ENCODE measurements around the gene ICA1.
"Not testable (repeated sequence)": the region's sequence is repeated elsewhere in the genome, so short reads cannot be mapped to it uniquely, and the experiment has no call there.

Gene ICA1

DNA sequence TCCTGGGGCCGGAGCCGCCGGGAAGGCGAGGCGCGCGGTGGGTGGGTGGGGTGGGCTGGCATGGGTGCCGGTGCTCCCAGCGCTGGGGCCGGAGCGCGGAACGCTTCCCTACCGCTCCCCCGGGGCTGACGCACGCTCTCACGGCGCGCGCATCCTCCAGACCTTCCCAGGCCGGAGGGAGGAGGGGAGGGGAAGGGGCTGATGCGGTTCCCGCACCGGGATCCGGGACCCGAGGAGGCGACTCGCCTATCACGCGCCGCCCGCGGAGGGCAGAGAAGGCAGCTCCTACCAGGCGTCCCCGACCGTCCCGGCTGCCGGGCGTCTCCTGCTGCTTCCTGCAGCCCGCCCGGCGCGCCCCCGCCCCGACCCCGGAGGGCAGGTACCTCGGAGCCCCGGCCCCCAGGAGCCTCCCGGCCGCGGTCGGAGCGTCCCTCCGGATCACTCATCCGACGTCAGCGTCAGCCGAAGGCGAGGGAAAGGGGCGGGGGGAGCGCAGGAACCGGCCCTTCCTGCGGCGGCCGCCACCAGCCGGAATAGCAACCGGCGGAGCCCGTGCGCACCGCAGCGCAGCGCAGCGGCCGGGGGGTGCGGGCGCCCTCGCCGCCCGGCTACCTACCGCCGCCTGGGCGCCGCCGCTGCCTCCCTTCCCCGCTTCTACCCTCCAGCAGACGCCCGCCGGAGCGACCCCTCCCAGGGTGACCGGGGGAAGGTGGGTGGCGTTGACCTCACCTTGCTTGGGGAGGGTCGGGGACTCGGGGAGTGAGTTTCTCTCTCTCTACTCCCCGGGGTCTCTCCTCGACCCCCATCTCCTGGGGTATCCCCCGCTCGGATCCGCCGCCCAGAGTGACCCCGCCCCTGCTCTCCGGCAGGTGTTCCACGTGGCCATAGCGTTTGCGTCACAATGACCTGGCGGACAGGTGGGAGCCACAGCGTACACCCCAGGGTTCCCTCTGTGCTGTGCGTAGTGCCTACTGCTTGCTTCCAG, at the start of gene ICA1:
Gene ICA1, minus strand, starts transcription at position 457 of the 985 bp plus-strand sequence. CDS start 26,241 bp downstream, outside the sequence.
- peak within 1 kb of the TSS; percentile 26 for H3K4me3 ChIP-seq (ENCODE audit: low read length)
- peak; percentile 0 for DNase-seq (ENCODE audit: low read depth)
- TF ChIP-seq, protein P1, sequence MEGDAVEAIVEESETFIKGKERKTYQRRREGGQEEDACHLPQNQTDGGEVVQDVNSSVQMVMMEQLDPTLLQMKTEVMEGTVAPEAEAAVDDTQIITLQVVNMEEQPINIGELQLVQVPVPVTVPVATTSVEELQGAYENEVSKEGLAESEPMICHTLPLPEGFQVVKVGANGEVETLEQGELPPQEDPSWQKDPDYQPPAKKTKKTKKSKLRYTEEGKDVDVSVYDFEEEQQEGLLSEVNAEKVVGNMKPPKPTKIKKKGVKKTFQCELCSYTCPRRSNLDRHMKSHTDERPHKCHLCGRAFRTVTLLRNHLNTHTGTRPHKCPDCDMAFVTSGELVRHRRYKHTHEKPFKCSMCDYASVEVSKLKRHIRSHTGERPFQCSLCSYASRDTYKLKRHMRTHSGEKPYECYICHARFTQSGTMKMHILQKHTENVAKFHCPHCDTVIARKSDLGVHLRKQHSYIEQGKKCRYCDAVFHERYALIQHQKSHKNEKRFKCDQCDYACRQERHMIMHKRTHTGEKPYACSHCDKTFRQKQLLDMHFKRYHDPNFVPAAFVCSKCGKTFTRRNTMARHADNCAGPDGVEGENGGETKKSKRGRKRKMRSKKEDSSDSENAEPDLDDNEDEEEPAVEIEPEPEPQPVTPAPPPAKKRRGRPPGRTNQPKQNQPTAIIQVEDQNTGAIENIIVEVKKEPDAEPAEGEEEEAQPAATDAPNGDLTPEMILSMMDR (conservative IDR thresholded peaks at IDR 0.05; ENCODE audit: low read length): no peak

DNA sequence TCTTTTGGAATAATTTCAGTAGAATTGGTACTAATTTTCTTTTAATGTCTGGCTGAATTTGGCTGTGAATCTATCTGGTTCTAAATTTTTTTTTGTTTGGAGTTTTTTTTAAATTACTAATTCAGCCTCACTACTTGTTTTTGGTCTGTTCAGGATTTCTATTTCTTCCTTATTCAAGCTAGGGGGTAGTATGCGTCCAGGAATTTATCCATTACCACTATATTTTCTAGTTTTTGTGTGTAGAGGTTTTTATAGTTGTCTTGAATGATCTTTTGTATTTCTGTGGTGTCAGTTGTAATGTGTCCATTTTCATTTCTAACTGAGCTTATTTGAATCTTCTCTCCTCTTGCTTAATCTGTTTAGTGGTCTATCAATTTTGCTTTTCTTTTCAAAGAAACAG, 48.9 kb upstream of the ICA1 start:
- DNase-seq (ENCODE audit: low read depth): no peak
- H3K4me3 ChIP-seq (ENCODE audit: low read length): no peak overlapping the region
- TF ChIP-seq, protein P1 (conservative IDR thresholded peaks at IDR 0.05; ENCODE audit: low read length): no peak

DNA sequence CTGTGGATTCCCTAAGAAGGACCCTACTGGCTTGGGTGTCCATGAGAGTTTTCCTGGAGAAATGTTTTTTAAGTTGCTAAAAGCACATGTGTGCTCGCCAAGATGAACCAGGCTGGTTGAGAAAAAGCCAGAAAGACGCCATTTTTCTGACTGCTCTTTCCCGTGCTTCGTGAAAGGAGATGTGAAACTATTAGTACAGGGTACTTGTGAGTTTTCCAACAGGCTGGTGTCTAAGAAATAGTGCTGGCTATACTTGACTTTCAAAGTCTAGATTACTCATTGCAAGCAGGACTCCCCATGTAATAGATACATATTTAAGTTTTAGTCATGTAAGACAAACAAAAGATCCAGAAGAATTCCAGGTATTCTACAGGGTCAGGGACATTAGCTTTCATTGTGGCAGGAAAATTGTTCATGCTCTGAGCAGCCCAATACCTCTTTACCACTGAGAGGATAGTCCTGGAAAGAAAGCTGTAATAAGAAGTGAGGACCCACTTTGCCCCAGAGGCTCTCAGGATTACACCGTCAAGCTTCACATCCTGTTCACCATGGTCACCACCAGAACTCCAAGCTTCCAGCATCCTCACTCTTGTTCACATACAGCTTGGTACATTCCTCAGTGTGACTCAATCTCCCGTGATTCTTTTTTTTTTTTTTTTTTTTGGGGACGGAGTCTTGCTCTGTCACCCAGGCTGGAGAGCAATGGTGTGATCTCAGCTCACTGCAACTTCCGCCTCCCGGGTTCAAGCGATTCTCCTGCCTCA, 43.8 kb upstream of the ICA1 start:
- TF ChIP-seq, protein P1 (conservative IDR thresholded peaks at IDR 0.05; ENCODE audit: low read length): no peak
- H3K4me3 ChIP-seq (ENCODE audit: low read length): no peak overlapping the region
- no peak for DNase-seq (ENCODE audit: low read depth)

DNA sequence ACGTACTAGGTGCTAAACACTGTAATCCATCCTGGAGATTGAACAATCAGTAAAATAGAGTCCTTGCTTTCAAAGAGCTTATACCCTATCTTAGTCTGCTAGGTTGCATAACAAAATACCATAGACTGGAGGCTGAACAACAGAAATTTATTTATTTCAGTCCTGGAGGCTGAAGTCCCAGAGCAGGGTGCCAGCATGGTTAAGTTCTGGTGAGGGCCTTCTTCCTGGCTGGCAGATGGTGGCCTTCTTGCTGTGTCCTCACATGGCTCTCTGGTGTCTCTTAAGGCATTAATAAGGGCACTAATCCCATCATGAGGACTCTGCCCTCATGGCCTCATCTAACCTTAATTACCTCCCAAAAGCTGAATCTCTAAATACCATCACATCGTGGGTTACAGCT, 43.1 kb upstream of the ICA1 start:
- TF ChIP-seq, protein P1 (conservative IDR thresholded peaks at IDR 0.05; ENCODE audit: low read length): no peak
- no peak for DNase-seq (ENCODE audit: low read depth)
- no peak overlapping the region for H3K4me3 ChIP-seq (ENCODE audit: low read length)

DNA sequence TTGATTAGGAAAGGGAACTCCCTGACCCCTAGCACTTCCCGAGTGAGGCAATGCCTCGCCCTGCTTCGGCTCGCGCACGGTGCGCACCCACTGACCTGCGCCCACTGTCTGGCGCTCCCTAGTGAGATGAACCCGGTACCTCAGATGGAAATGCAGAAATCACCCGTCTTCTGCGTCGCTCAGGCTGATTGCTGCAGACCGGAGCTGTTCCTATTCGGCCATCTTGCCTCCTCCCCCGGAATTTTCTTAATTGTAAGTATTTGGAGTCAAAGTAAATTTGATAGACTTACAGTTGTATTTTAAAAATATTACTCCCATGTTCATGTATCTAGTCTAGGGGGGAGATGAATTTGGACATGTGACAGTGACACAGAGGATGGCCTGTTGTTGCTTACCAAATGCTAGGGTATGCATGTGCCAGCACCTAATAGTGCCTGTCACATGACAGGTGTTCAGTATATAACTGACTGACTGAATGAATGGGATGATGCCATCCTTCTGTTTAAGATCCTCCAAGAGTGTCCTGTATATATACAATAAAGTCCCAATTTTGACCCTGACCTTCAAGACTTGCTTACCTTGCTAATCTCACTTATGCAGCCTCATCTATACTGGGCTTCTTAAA, 42.0 kb upstream of the ICA1 start:
- TF ChIP-seq, protein P1 (conservative IDR thresholded peaks at IDR 0.05; ENCODE audit: low read length): no peak
- no peak for DNase-seq (ENCODE audit: low read depth)
- no peak overlapping the region for H3K4me3 ChIP-seq (ENCODE audit: low read length)

DNA sequence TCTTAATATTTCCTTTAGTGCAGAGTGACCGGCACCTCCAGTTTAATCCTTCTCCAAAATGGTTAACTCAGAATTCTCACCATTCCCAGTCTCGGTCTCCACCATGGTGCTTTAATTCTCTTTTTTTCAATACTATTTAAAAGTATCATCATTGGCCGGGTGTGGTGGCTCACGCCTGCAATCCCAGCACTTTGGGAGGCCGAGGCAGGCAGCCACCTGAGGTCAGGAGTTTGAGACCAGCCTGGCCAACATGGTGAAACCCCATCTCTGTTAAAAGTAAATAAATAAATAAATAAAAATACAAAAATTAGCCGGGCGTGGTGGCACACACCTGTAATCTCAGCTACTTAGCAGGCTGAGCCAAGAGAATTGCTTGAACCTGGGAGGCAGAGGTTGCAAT, 35.1 kb upstream of the ICA1 start:
- DNase-seq (ENCODE audit: low read depth): not testable (repeated sequence)

DNA sequence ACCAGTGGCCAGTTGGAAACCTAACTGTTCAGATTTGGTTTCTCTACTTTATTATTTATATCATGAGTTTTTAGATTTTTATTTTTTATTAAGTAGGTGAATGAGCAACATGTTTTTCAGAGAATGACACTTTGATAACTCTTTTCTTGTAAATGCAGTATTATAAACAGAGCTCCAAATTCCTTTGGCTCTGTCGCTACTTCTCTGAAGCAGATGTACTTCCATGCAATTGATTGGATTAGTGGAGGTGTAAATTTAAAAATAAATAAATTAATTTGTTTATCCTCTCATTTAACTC, 34.3 kb upstream of the ICA1 start:
- H3K4me3 ChIP-seq (ENCODE audit: low read length): no peak overlapping the region
- no peak for DNase-seq (ENCODE audit: low read depth)
- TF ChIP-seq, protein P1 (conservative IDR thresholded peaks at IDR 0.05; ENCODE audit: low read length): no peak

More for the DNA sequence above, 35.1 kb upstream of the ICA1 start:
- H3K4me3 ChIP-seq (ENCODE audit: low read length): not testable (repeated sequence)
